ENCODE results near the gene CDS1.
"Not testable (repeated sequence)": the region's sequence is repeated elsewhere in the genome, so short reads cannot be mapped to it uniquely, and the experiment has no call there.

Gene CDS1

GRCh38 chr4:84582988-84583875 lies at the start of gene CDS1:
CDS1 (plus strand) TSS chr4:84583127; CDS start chr4:84583402, 275 bp downstream.
- H3K4me3 ChIP-seq (ENCODE audit: low read length) = peak within 1 kb of the TSS; percentile 52
- TF ChIP-seq ZNF274 (IDR thresholded peaks at IDR 0.05; ENCODE audit: low read depth, low read length) = no peak

- H3K4me3 ChIP-seq (ENCODE audit: low read length) = no peak overlapping the region
- TF ChIP-seq ZNF274 (IDR thresholded peaks at IDR 0.05; ENCODE audit: low read depth, low read length) = no peak
Observed at GRCh38 chr4:84535901-84536300, 47.0 kb upstream of the CDS1 start.

- no peak for TF ChIP-seq ZNF274 (IDR thresholded peaks at IDR 0.05; ENCODE audit: low read depth, low read length)
- no peak overlapping the region for H3K4me3 ChIP-seq (ENCODE audit: low read length)
Observed at GRCh38 chr4:84545093-84545492, 37.8 kb upstream of the CDS1 start.

- no peak overlapping the region for H3K4me3 ChIP-seq (ENCODE audit: low read length)
- TF ChIP-seq ZNF274 (IDR thresholded peaks at IDR 0.05; ENCODE audit: low read depth, low read length) = no peak
Observed at GRCh38 chr4:84547211-84547610, 35.7 kb upstream of the CDS1 start.

- H3K4me3 ChIP-seq (ENCODE audit: low read length) = not testable (repeated sequence)
Observed at GRCh38 chr4:84549191-84549590, 33.7 kb upstream of the CDS1 start.

GRCh38 chr4:84562156-84562555 lies 20.8 kb upstream of the CDS1 start:
- TF ChIP-seq ZNF274 (IDR thresholded peaks at IDR 0.05; ENCODE audit: low read depth, low read length) = no peak
- H3K4me3 ChIP-seq (ENCODE audit: low read length) = no peak overlapping the region

- no peak overlapping the region for H3K4me3 ChIP-seq (ENCODE audit: low read length)
- no peak for TF ChIP-seq ZNF274 (IDR thresholded peaks at IDR 0.05; ENCODE audit: low read depth, low read length)
Observed at GRCh38 chr4:84563002-84563401, 19.9 kb upstream of the CDS1 start.

GRCh38 chr4:84565951-84566350 lies 17.0 kb upstream of the CDS1 start:
- H3K4me3 ChIP-seq (ENCODE audit: low read length) = no peak overlapping the region
- no peak for TF ChIP-seq ZNF274 (IDR thresholded peaks at IDR 0.05; ENCODE audit: low read depth, low read length)

- TF ChIP-seq ZNF274 (IDR thresholded peaks at IDR 0.05; ENCODE audit: low read depth, low read length) = no peak
- no peak overlapping the region for H3K4me3 ChIP-seq (ENCODE audit: low read length)
Observed at GRCh38 chr4:84568496-84568895, 14.4 kb upstream of the CDS1 start.

GRCh38 chr4:84569009-84569408 lies 13.9 kb upstream of the CDS1 start:
- H3K4me3 ChIP-seq (ENCODE audit: low read length) = no peak overlapping the region
- no peak for TF ChIP-seq ZNF274 (IDR thresholded peaks at IDR 0.05; ENCODE audit: low read depth, low read length)

GRCh38 chr4:84573385-84574068 lies 9.4 kb upstream of the CDS1 start:
- H3K4me3 ChIP-seq (ENCODE audit: low read length) = no peak overlapping the region
- no peak for TF ChIP-seq ZNF274 (IDR thresholded peaks at IDR 0.05; ENCODE audit: low read depth, low read length)

- no peak overlapping the region for H3K4me3 ChIP-seq (ENCODE audit: low read length)
Observed at GRCh38 chr4:84574069-84574720, 8.7 kb upstream of the CDS1 start.

GRCh38 chr4:84578540-84579402 lies 4.2 kb upstream of the CDS1 start:
- no peak for TF ChIP-seq ZNF274 (IDR thresholded peaks at IDR 0.05; ENCODE audit: low read depth, low read length)
- no peak overlapping the region for H3K4me3 ChIP-seq (ENCODE audit: low read length)

More at GRCh38 chr4:84574069-84574720, 8.7 kb upstream of the CDS1 start:
- no peak for TF ChIP-seq ZNF274 (IDR thresholded peaks at IDR 0.05; ENCODE audit: low read depth, low read length)

GRCh38 chr4:84579403-84579776 lies 3.5 kb upstream of the CDS1 start:
- no peak for TF ChIP-seq ZNF274 (IDR thresholded peaks at IDR 0.05; ENCODE audit: low read depth, low read length)
- H3K4me3 ChIP-seq (ENCODE audit: low read length) = no peak overlapping the region
